Measurements from ENCODE around the gene PTPRN2. TPM values are rescaled to one million over a fixed set of nuclear protein-coding genes. Genes with fewer than 3 reads are reported as not detected.

The PTPRN2 gene
- total and polyA plus RNA-seq, 9 of the 15 experiments (the other 6 are each of a cell fraction or from before 2014, with no cell fraction given), result not detected

- Histone ChIP-seq H3K27me3 (ENCODE audit: control insufficient read depth in 2 of 2, insufficient read depth in 2 of 2, low read length in 2 of 2) (peaks cover 49 to 71% of the 10 kb centered on the region in 2 experiments), H3K27ac (ENCODE audit: extremely low read depth, low read depth, low read length) (no peak overlapping the region), H4K20me1 (replicated peaks; ENCODE audit: control insufficient read depth, insufficient read depth, low read length) (peaks cover 22% of the 10 kb centered on the region; the same call in 1 of the 2 replicates), H3K9ac (ENCODE audit: insufficient read depth in 1 of 2, low read depth in 2 of 2, low read length in 2 of 2) (no peak overlapping the region; a peak in 1 of 4 replicates), H3K9me3 (replicated peaks; ENCODE audit: control insufficient read depth, insufficient read depth, low read depth, low read length) (no peaks in the 10 kb centered on the region), H3K4me3 (no peak overlapping the region), H3K4me2 (ENCODE audit: insufficient read depth, low read length) (no peak overlapping the region), H3K4me1 (replicated peaks in 1 of 2; ENCODE audit: control insufficient read depth in 2 of 2, insufficient read depth in 2 of 2, low read length in 2 of 2) (peaks cover 0 to 14% of the 10 kb centered on the region in 2 experiments; a peak in 1 of 5 replicates), H2AFZ (ENCODE audit: low read depth, low read length) (no peak overlapping the region), H3K79me2 (ENCODE audit: control insufficient read depth, insufficient read depth, low read length) (no peaks in the 10 kb centered on the region), H3K9me1 (ENCODE audit: control insufficient read depth, insufficient read depth, low read length) (no peaks in the 10 kb centered on the region), H3K36me3 (ENCODE audit: control insufficient read depth, insufficient read depth, low read length) (no peaks in the 10 kb centered on the region)
- in situ Hi-C loops (cut with MboI) (no loop called here), intact Hi-C loops (cut with micrococcal nuclease) (no loop called here)
- no peak for FAIRE-seq
- POLR2A ChIA-PET, result no interaction called here
- CTCF ChIA-PET (ENCODE audit: low intra/inter-chr PET ratio), result no interaction called here
- TF ChIP-seq RBM34 (IDR thresholded peaks at IDR 0.05; ENCODE audit: borderline replicate concordance, insufficient read depth, low read length) (no peak), U2AF1 (optimal IDR thresholded peaks at IDR 0.05; ENCODE audit: low read depth, low read length) (no peak), HNRNPL (IDR thresholded peaks at IDR 0.05; ENCODE audit: low read depth, low read length) (no peak), ZNF347 (CRISPR knock-in tag; IDR thresholded peaks at IDR 0.05; ENCODE audit: low read depth) (no peak), NFRKB (IDR thresholded peaks at IDR 0.05; ENCODE audit: low read depth) (no peak), BMI1 (IDR thresholded peaks at IDR 0.05; ENCODE audit: low read length) (no peak), SMC3 (conservative IDR thresholded peaks at IDR 0.05; ENCODE audit: insufficient read depth, low read depth, low read length) (no peak), ZNF512 (tag; IDR thresholded peaks at IDR 0.05) (no peak), GTF2B (IDR thresholded peaks at IDR 0.05; ENCODE audit: extremely low read depth, insufficient read length) (no peak), ZNF384 (IDR thresholded peaks at IDR 0.05; ENCODE audit: low read depth, low read length) (no peak)
- BruUV-seq (replicated peaks), result no TSS peak
- DNase-seq (ENCODE audit: extremely low read depth in 1 of 4, low spot score in 3 of 4), result no peak
- no peak; the same call in 2 of the 3 replicates for ATAC-seq
- WGBS (ENCODE audit: insufficient coverage, low coverage, missing lambda C conversion rate), result 1% methylated on average over 18 of the region's 18 CpGs
Observed at GRCh38 chr7:157652161-157652953, 935.3 kb downstream of the PTPRN2 start.
